Measurements from ENCODE around the gene KIAA0319L.

- TF ChIP-seq ATF2 (CRISPR knock-in tag; IDR thresholded peaks at IDR 0.05; ENCODE audit: borderline replicate concordance, low read depth): no peak
- no peak for TF ChIP-seq TCF7 (CRISPR knock-in tag; IDR thresholded peaks at IDR 0.05; ENCODE audit: low read depth)
- no peak for TF ChIP-seq CTCF (IDR thresholded peaks at IDR 0.05)
These were observed 13.5 kb upstream of the KIAA0319L start for GRCh38 chr1:35570589-35571137.
